WTC11 (cell line): ENCODE results near the gene KRT7. TPM values are rescaled to one million over a fixed set of nuclear protein-coding genes. Genes with fewer than 3 reads are reported as not detected.

ENCODE experiments used
- ATAC-seq: fragments of 200-7000 bp; cut with Tn5 transposase; 2 replicates; pipeline ENCODE4 v1.10.0; 2021; ENCODE audit warnings: mild to moderate bottlenecking, moderate library complexity
- CTCF ChIA-PET: fragments of 300-600 bp; sonication (Branson Sonifier 250); formaldehyde crosslinking; loops from one replicate; lab custom pipeline; 2021; ENCODE audit warnings: antibody characterized with exemption; lab: Charles Lee
- POLR2A ChIA-PET: fragments of 350-600 bp; sonication (Branson Sonifier 250); formaldehyde crosslinking; loops from one replicate; lab custom pipeline; 2021; ENCODE audit warnings: antibody characterized with exemption; lab: Charles Lee
- DNase-seq: peaks from one replicate; pipeline ENCODE4 v3.0.0; 2021; ENCODE audit warnings: low spot score
- H3K27ac Mint-ChIP-seq: 2 replicates; pipeline ENCODE4 v1.8.0; 2021; ENCODE audit warnings: mixed read lengths
- H3K27me3 Mint-ChIP-seq: 2 replicates; pipeline ENCODE4 v1.8.0; 2021; ENCODE audit warnings: low read depth, mild to moderate bottlenecking, moderate library complexity, mixed read lengths
- H3K36me3 Mint-ChIP-seq: 2 replicates; pipeline ENCODE4 v1.8.0; 2021; ENCODE audit warnings: mixed read lengths
- H3K4me1 Mint-ChIP-seq: 2 replicates; pipeline ENCODE4 v1.8.0; 2022; ENCODE audit warnings: mixed read lengths
- H3K4me3 Mint-ChIP-seq: 2 replicates; pipeline ENCODE4 v1.8.0; 2021; ENCODE audit warnings: mild to moderate bottlenecking, moderate library complexity, mixed read lengths
- H3K9me3 Mint-ChIP-seq: 2 replicates; pipeline ENCODE4 v1.8.0; 2021; ENCODE audit warnings: mixed read lengths
- ATF6 ChIP-seq: sonication (generic); formaldehyde crosslinking; IDR thresholded peaks from 2 replicates; pipeline ENCODE4 v1.8.1; 2023; ENCODE audit warnings: mild to moderate bottlenecking, missing genetic modification reagents
- ELF4 ChIP-seq: sonication (generic); formaldehyde crosslinking; IDR thresholded peaks from 2 replicates; pipeline ENCODE4 v1.8.1; 2022; ENCODE audit warnings: low read depth, mild to moderate bottlenecking, moderate library complexity, missing genetic modification reagents
- EMX1 ChIP-seq: fragments of 250-450 bp; sonication (Bioruptor Pico); IDR thresholded peaks from 2 replicates; pipeline ENCODE4 v1.8.0; 2021; ENCODE audit warnings: mild to moderate bottlenecking
- FOXJ3 ChIP-seq: sonication (generic); formaldehyde crosslinking; IDR thresholded peaks from 2 replicates; pipeline ENCODE4 v1.9.0; 2021; ENCODE audit warnings: missing genetic modification reagents, mild to moderate bottlenecking, borderline replicate concordance
- HMGA2 ChIP-seq: fragments of 250-450 bp; sonication (Bioruptor Pico); IDR thresholded peaks from 2 replicates; pipeline ENCODE4 v1.4.0; 2021; ENCODE audit warnings: mild to moderate bottlenecking, moderate library complexity
- HMGXB4 ChIP-seq: sonication (generic); formaldehyde crosslinking; IDR thresholded peaks from 2 replicates; pipeline ENCODE4 v1.8.1; 2023; ENCODE audit warnings: mild to moderate bottlenecking, moderate library complexity, missing genetic modification reagents
- JUN ChIP-seq: sonication (generic); formaldehyde crosslinking; IDR thresholded peaks from 2 replicates; pipeline ENCODE4 v1.8.0; 2023; ENCODE audit warnings: mild to moderate bottlenecking, missing genetic modification reagents
- KAT7 ChIP-seq: sonication (generic); formaldehyde crosslinking; IDR thresholded peaks from 2 replicates; pipeline ENCODE4 v1.8.1; 2023; ENCODE audit warnings: missing genetic modification reagents, mild to moderate bottlenecking, borderline replicate concordance
- MYBL2 ChIP-seq: sonication (generic); formaldehyde crosslinking; IDR thresholded peaks from 2 replicates; pipeline ENCODE4 v1.8.1; 2023; ENCODE audit warnings: mild to moderate bottlenecking, moderate library complexity, missing genetic modification reagents
- NFATC4 ChIP-seq: fragments of 250-450 bp; sonication (Bioruptor Pico); IDR thresholded peaks from 2 replicates; pipeline ENCODE4 v1.9.0; 2021; ENCODE audit warnings: mild to moderate bottlenecking
- NR1H2 ChIP-seq: sonication (generic); formaldehyde crosslinking; IDR thresholded peaks from 2 replicates; pipeline ENCODE4 v1.9.0; 2021; ENCODE audit warnings: mild to moderate bottlenecking, moderate library complexity, missing genetic modification reagents
- NR2C2 ChIP-seq: sonication (generic); formaldehyde crosslinking; IDR thresholded peaks from 2 replicates; pipeline ENCODE4 v1.8.0; 2022; ENCODE audit warnings: mild to moderate bottlenecking, missing genetic modification reagents
- SMAD3 ChIP-seq: sonication (generic); formaldehyde crosslinking; IDR thresholded peaks from 2 replicates; pipeline ENCODE4 v1.8.0; 2022; ENCODE audit warnings: missing genetic modification reagents, mild to moderate bottlenecking, borderline replicate concordance
- TEAD4 ChIP-seq: sonication (generic); formaldehyde crosslinking; IDR thresholded peaks from 2 replicates; pipeline ENCODE4 v1.8.0; 2022; ENCODE audit warnings: mild to moderate bottlenecking, missing genetic modification reagents
- ZNF416 ChIP-seq: fragments of 250-450 bp; sonication (Bioruptor Pico); IDR thresholded peaks from 2 replicates; pipeline ENCODE4 v1.9.0; 2021; ENCODE audit warnings: mild to moderate bottlenecking, inconsistent platforms
- ZNF425 ChIP-seq: fragments of 250-450 bp; sonication (Bioruptor Pico); conservative IDR thresholded peaks from 2 replicates; pipeline ENCODE4 v1.9.0; 2021; ENCODE audit warnings: mild to moderate bottlenecking
- ZNF532 ChIP-seq: fragments of 250-450 bp; sonication (Bioruptor Pico); IDR thresholded peaks from 2 replicates; pipeline ENCODE4 v1.9.0; 2021; ENCODE audit warnings: mild to moderate bottlenecking, borderline replicate concordance
- ZNF671 ChIP-seq: fragments of 250-450 bp; sonication (Bioruptor Pico); IDR thresholded peaks from 2 replicates; pipeline ENCODE4 v1.8.0; 2021; ENCODE audit warnings: mild to moderate bottlenecking
- total RNA-seq: library from RNA; stranded (reverse); gene quantifications from 3 replicates; pipeline ENCODE4 v1.2.3, GENCODE V29; 2021

KRT7 gene
- total RNA-seq, 1 experiment from 2014 or later = 10.6 TPM

- DNase-seq (no peak), ATAC-seq (no peak)
- ChIA-PET CTCF (interaction anchor here (1.2 to 3.6 kb wide), 20 partner anchors 10 to 492 kb away, joined by 3 to 67 read pairs (median 12); partner anchors contain the start of genes KRT7 and KRT80), POLR2A (no interaction called here)
- no peaks in the 10 kb centered on the region for H3K9me3 Mint-ChIP-seq
- no peaks in the 10 kb centered on the region; the same call in 1 of the 2 replicates for H3K4me1 Mint-ChIP-seq
- H3K4me3 Mint-ChIP-seq = no peak overlapping the region
- H3K27me3 Mint-ChIP-seq = peaks cover 8% of the 10 kb centered on the region
- no peaks in the 10 kb centered on the region for H3K36me3 Mint-ChIP-seq
- H3K27ac Mint-ChIP-seq = no peak overlapping the region
- TF ChIP-seq MYBL2 (CRISPR knock-in tag) (no peak), ZNF425 (no peak), NR1H2 (CRISPR knock-in tag) (no peak), EMX1 (no peak), HMGXB4 (CRISPR knock-in tag) (no peak), ZNF416 (CRISPR knock-in tag) (no peak), NR2C2 (no peak), JUN (no peak), TEAD4 (CRISPR knock-in tag) (no peak), ATF6 (CRISPR knock-in tag) (no peak), KAT7 (no peak), HMGA2 (no peak), SMAD3 (CRISPR knock-in tag) (no peak), NFATC4 (CRISPR knock-in tag) (no peak), ELF4 (no peak), ZNF532 (no peak), FOXJ3 (CRISPR knock-in tag) (no peak), ZNF671 (CRISPR knock-in tag) (no peak)
Measured at GRCh38 chr12:52222692-52223091, 10.4 kb upstream of the KRT7 start.
